DMS53 treated with DMSO at 0.1 percent for 48 hours (cell line): ENCODE results near the gene MARCHF3.
"Not testable (repeated sequence)": the region's sequence is repeated elsewhere in the genome, so short reads cannot be mapped to it uniquely, and the experiment has no call there.

Experiments
- DNase-seq: peaks from one replicate; lab custom pipeline; 2025; ENCODE audit not compliant: unreplicated experiment; lab: John Stamatoyannopoulos, UW

The MARCHF3 gene

GRCh38 chr5:126920291-126920690 lies 110.1 kb downstream of the MARCHF3 start:
- no peak for DNase-seq

DNA sequence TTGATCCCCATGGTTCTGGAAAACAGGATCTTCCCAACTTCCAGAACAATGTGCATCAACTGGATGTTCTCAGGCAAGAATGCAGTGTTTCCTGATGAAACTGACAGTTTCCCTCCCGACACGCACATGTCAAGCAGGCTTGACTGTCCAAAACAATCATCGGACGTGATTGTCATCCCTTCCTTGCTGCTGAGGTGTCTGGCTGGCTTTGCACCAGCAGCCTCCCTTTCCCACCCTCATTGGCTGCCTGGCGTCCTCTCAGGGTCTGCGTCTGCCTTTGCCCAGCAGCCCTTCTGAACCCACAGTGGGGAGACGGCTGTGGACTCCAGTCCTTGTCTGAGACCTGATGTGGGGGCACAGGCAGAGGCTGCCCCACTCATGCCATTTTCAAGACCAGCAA lies 110.8 kb downstream of the MARCHF3 start:
- no peak for DNase-seq

- peak; percentile 20 for DNase-seq
These were observed 111.8 kb downstream of the MARCHF3 start for GRCh38 chr5:126918615-126918957.

GRCh38 chr5:126917918-126918614 lies 112.3 kb downstream of the MARCHF3 start:
- DNase-seq = peak; percentile 86

GRCh38 chr5:126915496-126915895 lies 114.9 kb downstream of the MARCHF3 start:
- no peak for DNase-seq

DNA sequence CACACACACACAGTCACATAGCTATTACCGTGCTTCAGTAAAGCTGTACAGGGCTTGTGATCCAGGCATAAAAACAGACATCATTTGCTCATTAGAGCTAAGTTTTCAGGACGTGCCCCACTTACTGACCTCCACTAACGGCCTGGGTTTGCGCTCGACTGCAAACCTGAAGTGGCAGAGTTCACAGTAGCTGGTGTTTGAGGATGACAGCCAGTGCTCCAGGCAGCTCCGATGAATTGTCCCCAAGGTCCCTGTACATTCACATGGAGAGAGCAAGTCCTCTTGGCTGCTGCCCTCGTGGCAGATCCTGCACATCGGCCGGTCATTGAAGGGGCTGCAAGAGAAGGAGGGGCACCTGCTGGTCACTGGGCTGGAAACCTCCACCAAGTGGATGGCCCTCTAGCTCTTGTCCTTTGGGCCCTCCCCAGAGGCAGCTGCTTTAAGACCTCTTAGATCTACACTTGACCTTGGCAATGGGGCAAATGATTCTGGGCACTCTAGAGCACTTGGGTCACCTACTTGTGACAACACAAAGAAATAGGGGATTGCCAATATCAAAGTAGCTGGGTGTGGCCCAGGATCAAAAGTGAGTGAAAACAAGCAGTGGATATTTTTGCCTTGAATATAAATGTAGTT lies 115.4 kb downstream of the MARCHF3 start:
- no peak for DNase-seq

DNA sequence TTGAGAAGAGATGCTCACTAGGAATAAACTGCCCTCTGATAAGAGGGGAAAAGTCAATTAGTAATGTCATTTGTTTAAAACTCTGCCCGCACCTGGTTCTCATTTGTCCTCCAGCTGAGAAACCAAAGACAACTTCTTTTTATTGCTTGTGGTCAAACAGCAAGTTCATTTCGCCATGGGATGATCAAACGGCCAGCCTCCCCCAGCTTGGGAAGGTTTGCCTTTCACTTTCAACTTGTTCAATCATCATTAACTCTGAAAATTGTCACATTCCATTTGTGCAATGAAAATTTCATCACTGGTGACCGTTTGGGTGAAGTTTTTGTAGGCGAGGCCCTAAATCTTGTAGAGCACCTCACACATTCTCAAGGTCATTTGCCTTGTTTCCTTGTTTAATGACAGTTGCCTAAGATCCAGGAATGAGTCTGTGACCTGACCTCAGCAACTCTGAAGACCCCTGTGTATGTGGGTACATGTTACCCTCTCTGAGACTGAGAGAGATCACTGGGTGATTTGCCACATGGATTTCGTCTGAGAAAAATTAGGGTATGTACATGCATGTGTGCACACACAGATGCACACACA lies 117.7 kb downstream of the MARCHF3 start:
- no peak for DNase-seq

GRCh38 chr5:126911986-126912385 lies 118.4 kb downstream of the MARCHF3 start:
- no peak for DNase-seq

GRCh38 chr5:126909856-126910255 lies 120.5 kb downstream of the MARCHF3 start:
- no peak for DNase-seq

DNA sequence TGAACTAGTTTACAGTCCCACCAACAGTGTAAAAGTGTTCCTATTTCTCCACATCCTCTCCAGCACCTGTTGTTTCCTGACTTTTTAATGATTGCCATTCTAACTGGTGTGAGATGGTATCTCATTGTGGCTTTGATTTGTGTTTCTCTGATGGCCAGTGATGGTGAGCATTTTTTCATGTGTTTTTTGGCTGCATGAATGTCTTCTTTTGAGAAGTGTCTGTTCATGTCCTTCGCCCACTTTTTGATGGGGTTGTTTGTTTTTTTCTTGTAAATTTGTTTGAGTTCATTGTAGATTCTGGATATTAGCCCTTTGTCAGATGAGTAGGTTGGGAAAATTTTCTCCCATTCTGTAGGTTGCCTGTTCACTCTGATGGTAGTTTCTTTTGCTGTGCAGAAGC lies 126.0 kb downstream of the MARCHF3 start:
- DNase-seq = not testable (repeated sequence)

DNA sequence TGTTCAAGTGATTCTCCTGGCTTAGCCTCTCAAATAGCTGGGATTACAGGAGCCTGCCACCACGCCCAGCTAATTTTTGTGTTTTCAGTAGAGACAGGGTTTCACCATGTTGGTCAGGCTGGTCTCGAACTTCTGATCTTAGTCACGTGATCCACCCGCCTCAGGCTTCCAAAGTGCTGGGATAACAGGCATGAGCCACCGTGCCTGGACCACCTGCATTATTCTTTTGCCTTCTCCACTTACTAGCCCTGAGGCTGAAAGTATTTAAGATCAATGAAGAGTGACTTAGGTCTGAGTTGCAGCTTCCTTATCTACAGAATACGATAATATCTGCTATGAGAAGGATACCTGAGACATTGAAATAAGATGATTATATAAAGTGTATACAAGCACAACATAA lies 129.6 kb downstream of the MARCHF3 start:
- DNase-seq = no peak

DNA sequence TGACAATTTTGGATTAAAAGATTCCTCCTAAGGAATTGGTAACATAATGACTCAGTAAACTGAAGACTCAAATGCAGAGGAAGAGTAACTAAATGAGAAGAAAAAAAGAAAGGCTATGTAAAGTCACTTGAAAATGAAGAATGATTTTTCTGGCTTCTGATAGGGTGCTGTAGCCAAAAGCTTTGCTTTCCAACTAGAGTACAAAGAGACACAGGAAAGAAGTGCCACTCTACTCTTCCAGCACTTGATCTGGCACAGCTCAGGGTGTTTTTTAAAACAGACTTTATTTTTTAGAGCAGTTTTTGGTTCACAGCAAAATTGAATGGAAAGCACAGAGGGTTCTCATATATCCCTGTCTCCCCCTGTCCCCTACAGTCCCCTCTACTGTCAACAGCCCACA lies 130.9 kb downstream of the MARCHF3 start:
- no peak for DNase-seq

- no peak for DNase-seq
These were observed 132.3 kb downstream of the MARCHF3 start for GRCh38 chr5:126897851-126898630.

DNA sequence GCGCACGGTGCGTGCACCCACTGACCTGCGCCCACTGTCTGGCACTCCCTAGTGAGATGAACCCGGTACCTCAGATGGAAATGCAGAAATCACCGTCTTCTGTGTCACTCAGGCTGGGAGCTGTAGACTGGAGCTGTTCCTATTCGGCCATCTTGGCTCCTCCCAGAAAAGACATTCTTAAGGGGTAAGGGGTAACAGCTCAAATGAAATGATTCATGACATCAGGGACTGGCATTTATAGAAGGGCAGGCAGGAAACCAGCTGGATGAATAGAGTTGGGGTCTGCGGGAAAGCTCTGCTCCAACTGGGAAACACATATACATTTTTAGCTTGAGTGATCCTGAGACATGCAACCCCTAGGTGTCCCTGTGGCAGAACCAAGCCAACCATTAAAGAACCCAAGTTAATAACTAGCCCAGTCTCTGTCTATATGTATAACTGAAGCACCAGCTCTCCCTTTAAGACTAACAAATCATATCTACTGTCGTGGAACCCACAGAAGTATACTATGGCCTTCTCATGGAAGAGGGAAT lies 134.1 kb downstream of the MARCHF3 start:
- no peak for DNase-seq

GRCh38 chr5:126895712-126896111 lies 134.6 kb downstream of the MARCHF3 start:
- DNase-seq = not testable (repeated sequence)

DNA sequence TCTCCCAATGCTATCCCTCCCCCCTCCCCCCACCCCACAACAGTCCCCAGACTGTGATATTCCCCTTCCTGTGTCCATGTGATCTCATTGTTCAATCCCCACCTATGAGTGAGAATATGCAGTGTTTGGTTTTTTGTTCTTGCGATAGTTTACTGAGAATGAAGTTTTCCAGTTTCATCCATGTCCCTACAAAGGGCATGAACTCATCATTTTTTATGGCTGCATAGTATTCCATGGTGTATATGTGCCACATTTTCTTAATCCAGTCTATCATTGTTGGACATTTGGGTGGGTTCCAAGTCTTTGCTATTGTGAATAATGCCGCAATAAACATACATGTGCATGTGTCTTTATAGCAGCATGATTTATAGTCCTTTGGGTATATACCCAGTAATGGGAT lies 139.9 kb downstream of the MARCHF3 start:
- not testable (repeated sequence) for DNase-seq

GRCh38 chr5:126888175-126888574 lies 142.2 kb downstream of the MARCHF3 start:
- DNase-seq = no peak

- DNase-seq = no peak
These were observed 146.0 kb downstream of the MARCHF3 start for GRCh38 chr5:126884269-126884819.

GRCh38 chr5:126883564-126884245 lies 146.7 kb downstream of the MARCHF3 start:
- no peak for DNase-seq

DNA sequence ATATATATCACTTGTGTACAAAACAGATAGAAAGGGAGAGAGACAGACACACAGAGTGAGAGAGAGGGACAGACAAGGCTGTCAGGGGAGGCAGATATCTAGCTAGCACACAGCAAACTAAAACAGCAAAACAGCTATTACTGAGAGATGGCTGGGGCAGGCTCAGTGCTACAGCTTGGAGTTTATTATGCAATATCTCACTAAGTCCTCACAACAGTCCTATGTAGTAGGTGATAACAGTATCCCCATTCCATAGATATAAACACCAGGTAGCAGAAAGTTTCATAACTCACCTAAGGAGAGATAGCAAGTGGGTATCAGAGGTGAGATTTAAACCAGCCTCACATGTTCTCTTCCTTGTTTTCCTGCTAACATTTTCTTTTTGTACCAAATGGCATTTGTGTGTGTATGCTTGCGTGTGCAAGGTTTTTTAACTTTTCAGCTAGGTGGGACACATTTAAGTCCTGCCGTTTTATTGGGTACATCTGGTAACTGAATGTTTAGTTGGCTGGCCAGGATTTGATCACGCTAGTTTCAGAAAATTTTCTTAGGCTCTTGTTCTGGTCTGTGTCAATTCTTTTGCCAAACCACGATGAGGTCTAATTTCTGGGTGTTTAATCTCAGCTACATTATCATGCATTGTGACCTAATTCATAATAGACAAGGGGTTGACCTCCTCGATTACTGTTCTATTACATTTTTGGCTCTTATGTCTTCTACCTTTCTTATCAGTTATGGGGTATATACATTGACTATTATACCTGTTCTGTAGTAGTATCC lies 148.3 kb downstream of the MARCHF3 start:
- DNase-seq = no peak
